Stimulated activated memory B cell treated with anti-CD40 and anti-IgM and Interleukin-4, amounts not matched to agents 10 μg/mL and 1 μg/mL and 100 μg/mL, for 72 hours (primary cell): ENCODE measurements around the gene NUP214.
A peak's percentile ranks its signal among the peaks of the same experiment; 100 is the strongest.
"Not testable (repeated sequence)": the region's sequence is repeated elsewhere in the genome, so short reads cannot be mapped to it uniquely, and the experiment has no call there.

ENCODE experiments used
- ATAC-seq: fragments of 150-1000 bp; cut with Tn5 transposase; 2 replicates; pipeline ENCODE4 v1.10.0; 2021
- H3K27ac Mint-ChIP-seq: one replicate; pipeline ENCODE4 v1.8.0; 2022; ENCODE audit warnings: mild to moderate bottlenecking, mixed read lengths
- H3K27me3 Mint-ChIP-seq: one replicate; pipeline ENCODE4 v1.8.0; 2022; ENCODE audit warnings: mixed read lengths
- H3K36me3 Mint-ChIP-seq: one replicate; pipeline ENCODE4 v1.8.0; 2022; ENCODE audit warnings: mixed read lengths
- H3K4me1 Mint-ChIP-seq: one replicate; pipeline ENCODE4 v1.8.0; 2022; ENCODE audit warnings: mixed read lengths
- H3K4me3 Mint-ChIP-seq: one replicate; pipeline ENCODE4 v1.8.0; 2022; ENCODE audit warnings: mild to moderate bottlenecking, moderate library complexity, mixed read lengths
- H3K9me3 Mint-ChIP-seq: one replicate; pipeline ENCODE4 v1.8.0; 2022; ENCODE audit warnings: mixed read lengths

The NUP214 gene

GRCh38 chr9:131180454-131180853 is 55.1 kb downstream of the NUP214 start:
- Mint-ChIP-seq H3K36me3 (peaks cover 49% of the 10 kb centered on the region), H3K9me3 (no peaks in the 10 kb centered on the region), H3K4me1 (peaks cover 35% of the 10 kb centered on the region), H3K27me3 (no peaks in the 10 kb centered on the region), H3K4me3 (no peak overlapping the region), H3K27ac (peak overlapping the region; percentile 47)
- ATAC-seq: no peak

- H3K27me3 Mint-ChIP-seq: no peaks in the 10 kb centered on the region
- H3K27ac Mint-ChIP-seq: no peak overlapping the region
- peaks cover 49% of the 10 kb centered on the region for H3K36me3 Mint-ChIP-seq
- no peak overlapping the region for H3K4me3 Mint-ChIP-seq
- no peaks in the 10 kb centered on the region for H3K9me3 Mint-ChIP-seq
- peaks cover 35% of the 10 kb centered on the region for H3K4me1 Mint-ChIP-seq
- ATAC-seq: no peak
Measured at GRCh38 chr9:131181091-131181681, 55.8 kb downstream of the NUP214 start.

GRCh38 chr9:131185924-131186323 is 60.5 kb downstream of the NUP214 start:
- H3K4me3 Mint-ChIP-seq: no peak overlapping the region
- peaks cover 4% of the 10 kb centered on the region for H3K4me1 Mint-ChIP-seq
- no peaks in the 10 kb centered on the region for H3K27me3 Mint-ChIP-seq
- peaks cover 55% of the 10 kb centered on the region for H3K36me3 Mint-ChIP-seq
- H3K27ac Mint-ChIP-seq: no peak overlapping the region
- H3K9me3 Mint-ChIP-seq: no peaks in the 10 kb centered on the region
- ATAC-seq: no peak

- H3K27ac Mint-ChIP-seq: no peak overlapping the region
- peaks cover 55% of the 10 kb centered on the region for H3K36me3 Mint-ChIP-seq
Measured at GRCh38 chr9:131186622-131187021, 61.2 kb downstream of the NUP214 start.

GRCh38 chr9:131187957-131188356 is 62.6 kb downstream of the NUP214 start:
- peaks cover 55% of the 10 kb centered on the region for H3K36me3 Mint-ChIP-seq
- no peaks in the 10 kb centered on the region for H3K4me1 Mint-ChIP-seq
- peak; percentile 59 for ATAC-seq
- H3K9me3 Mint-ChIP-seq: no peaks in the 10 kb centered on the region
- H3K27ac Mint-ChIP-seq: no peak overlapping the region
- no peak overlapping the region for H3K4me3 Mint-ChIP-seq
- H3K27me3 Mint-ChIP-seq: no peaks in the 10 kb centered on the region

More at GRCh38 chr9:131186622-131187021, 61.2 kb downstream of the NUP214 start:
- H3K9me3 Mint-ChIP-seq: no peaks in the 10 kb centered on the region
- H3K4me1 Mint-ChIP-seq: no peaks in the 10 kb centered on the region
- H3K4me3 Mint-ChIP-seq: no peak overlapping the region
- no peaks in the 10 kb centered on the region for H3K27me3 Mint-ChIP-seq
- no peak for ATAC-seq

GRCh38 chr9:131188976-131189375 is 63.6 kb downstream of the NUP214 start:
- Mint-ChIP-seq H3K27ac (no peak overlapping the region), H3K36me3 (peaks cover 54% of the 10 kb centered on the region), H3K27me3 (no peaks in the 10 kb centered on the region), H3K4me3 (no peak overlapping the region), H3K9me3 (no peaks in the 10 kb centered on the region), H3K4me1 (no peaks in the 10 kb centered on the region)
- no peak for ATAC-seq

- H3K36me3 Mint-ChIP-seq: peaks cover 64% of the 10 kb centered on the region
- H3K27ac Mint-ChIP-seq: no peak overlapping the region
- no peak overlapping the region for H3K4me3 Mint-ChIP-seq
Measured at GRCh38 chr9:131190191-131190590, 64.8 kb downstream of the NUP214 start.

GRCh38 chr9:131191032-131191431 is 65.6 kb downstream of the NUP214 start:
- H3K4me3 Mint-ChIP-seq: not testable (repeated sequence)

More at GRCh38 chr9:131190191-131190590, 64.8 kb downstream of the NUP214 start:
- no peaks in the 10 kb centered on the region for H3K27me3 Mint-ChIP-seq
- no peaks in the 10 kb centered on the region for H3K4me1 Mint-ChIP-seq
- no peak for ATAC-seq
- no peaks in the 10 kb centered on the region for H3K9me3 Mint-ChIP-seq

GRCh38 chr9:131191857-131192256 is 66.5 kb downstream of the NUP214 start:
- Mint-ChIP-seq H3K27me3 (no peaks in the 10 kb centered on the region), H3K4me1 (no peaks in the 10 kb centered on the region), H3K27ac (no peak overlapping the region)

More at GRCh38 chr9:131191032-131191431, 65.6 kb downstream of the NUP214 start:
- peaks cover 56% of the 10 kb centered on the region for H3K36me3 Mint-ChIP-seq
- H3K27ac Mint-ChIP-seq, ATAC-seq, H3K4me1 Mint-ChIP-seq, H3K27me3 Mint-ChIP-seq, H3K9me3 Mint-ChIP-seq: not testable (repeated sequence)

GRCh38 chr9:131193051-131193450 is 67.7 kb downstream of the NUP214 start:
- Mint-ChIP-seq H3K36me3 (peaks cover 55% of the 10 kb centered on the region), H3K9me3 (no peaks in the 10 kb centered on the region)

More at GRCh38 chr9:131191857-131192256, 66.5 kb downstream of the NUP214 start:
- Mint-ChIP-seq H3K9me3 (no peaks in the 10 kb centered on the region), H3K36me3 (peaks cover 48% of the 10 kb centered on the region), H3K4me3 (no peak overlapping the region)
- ATAC-seq: no peak

GRCh38 chr9:131194762-131195161 is 69.4 kb downstream of the NUP214 start:
- ATAC-seq: no peak
- H3K27ac Mint-ChIP-seq: no peak overlapping the region
- no peaks in the 10 kb centered on the region for H3K9me3 Mint-ChIP-seq
- H3K4me3 Mint-ChIP-seq: no peak overlapping the region
- no peaks in the 10 kb centered on the region for H3K27me3 Mint-ChIP-seq
- H3K36me3 Mint-ChIP-seq: peaks cover 51% of the 10 kb centered on the region
- H3K4me1 Mint-ChIP-seq: no peaks in the 10 kb centered on the region

More at GRCh38 chr9:131193051-131193450, 67.7 kb downstream of the NUP214 start:
- Mint-ChIP-seq H3K27ac (no peak overlapping the region), H3K4me3 (no peak overlapping the region), H3K4me1 (no peaks in the 10 kb centered on the region), H3K27me3 (no peaks in the 10 kb centered on the region)
- ATAC-seq: no peak

GRCh38 chr9:131197160-131197911 is 72.0 kb downstream of the NUP214 start:
- H3K4me1 Mint-ChIP-seq: no peaks in the 10 kb centered on the region
- no peaks in the 10 kb centered on the region for H3K9me3 Mint-ChIP-seq
- no peak overlapping the region for H3K27ac Mint-ChIP-seq
- no peak overlapping the region for H3K4me3 Mint-ChIP-seq
- ATAC-seq: no peak
- H3K36me3 Mint-ChIP-seq: peaks cover 53% of the 10 kb centered on the region
- H3K27me3 Mint-ChIP-seq: no peaks in the 10 kb centered on the region

GRCh38 chr9:131198041-131198715 is 72.8 kb downstream of the NUP214 start:
- no peak for ATAC-seq
- no peak overlapping the region for H3K27ac Mint-ChIP-seq
- H3K4me3 Mint-ChIP-seq: no peak overlapping the region
- no peaks in the 10 kb centered on the region for H3K27me3 Mint-ChIP-seq
- H3K4me1 Mint-ChIP-seq: peaks cover 3% of the 10 kb centered on the region
- peaks cover 50% of the 10 kb centered on the region for H3K36me3 Mint-ChIP-seq
- H3K9me3 Mint-ChIP-seq: no peaks in the 10 kb centered on the region

- no peak overlapping the region for H3K4me3 Mint-ChIP-seq
- H3K27me3 Mint-ChIP-seq: no peaks in the 10 kb centered on the region
- H3K9me3 Mint-ChIP-seq: no peaks in the 10 kb centered on the region
- H3K27ac Mint-ChIP-seq: no peak overlapping the region
- no peak for ATAC-seq
- H3K36me3 Mint-ChIP-seq: peaks cover 52% of the 10 kb centered on the region
- peaks cover 12% of the 10 kb centered on the region for H3K4me1 Mint-ChIP-seq
Measured at GRCh38 chr9:131201856-131202255, 76.5 kb downstream of the NUP214 start.

GRCh38 chr9:131203431-131204218 is 78.2 kb downstream of the NUP214 start:
- H3K36me3 Mint-ChIP-seq: peaks cover 53% of the 10 kb centered on the region
- peaks cover 12% of the 10 kb centered on the region for H3K4me1 Mint-ChIP-seq
- H3K27me3 Mint-ChIP-seq: no peaks in the 10 kb centered on the region
- H3K27ac Mint-ChIP-seq: no peak overlapping the region
- H3K9me3 Mint-ChIP-seq: no peaks in the 10 kb centered on the region
- no peak for ATAC-seq
- H3K4me3 Mint-ChIP-seq: no peak overlapping the region
